OCI-LY7 (cell line): ENCODE data around the gene FXYD2.

Experiments used
- CTCF ChIP-seq: fragments of 200-600 bp; sonication (generic); conservative IDR thresholded peaks from 2 replicates; pipeline ENCODE4 v1.5.1; 2014; ENCODE audit warnings: mild to moderate bottlenecking, antibody characterized with exemption, low read length, moderate library complexity, mixed read lengths
- EZH2phosphoT487 ChIP-seq: fragments of 200-600 bp; sonication (generic); IDR thresholded peaks from 2 replicates; pipeline ENCODE4 v1.6.1; 2018; ENCODE audit warnings: low read depth, borderline replicate concordance, mild to moderate bottlenecking, mixed run types, antibody characterized with exemption, low read length, moderate library complexity, mixed read lengths

- TF ChIP-seq CTCF, result no peak
- TF ChIP-seq EZH2phosphoT487, result no peak
These were observed 9.7 kb downstream of the FXYD2 start for GRCh38 chr11:117814766-117815261.
